HG03135 (cell line): ENCODE measurements around the gene ZNF45.
A peak's percentile ranks its signal among the peaks of the same experiment; 100 is the strongest.
"Not testable (repeated sequence)": the region's sequence is repeated elsewhere in the genome, so short reads cannot be mapped to it uniquely, and the experiment has no call there.

Experiments used
- ATAC-seq: cut with Tn5 transposase; IDR thresholded peaks from one replicate; pipeline ENCODE4 v1.9.1; 2021; ENCODE audit warnings: mild to moderate bottlenecking, moderate library complexity; ENCODE audit not compliant: unreplicated experiment

ZNF45 gene

DNA sequence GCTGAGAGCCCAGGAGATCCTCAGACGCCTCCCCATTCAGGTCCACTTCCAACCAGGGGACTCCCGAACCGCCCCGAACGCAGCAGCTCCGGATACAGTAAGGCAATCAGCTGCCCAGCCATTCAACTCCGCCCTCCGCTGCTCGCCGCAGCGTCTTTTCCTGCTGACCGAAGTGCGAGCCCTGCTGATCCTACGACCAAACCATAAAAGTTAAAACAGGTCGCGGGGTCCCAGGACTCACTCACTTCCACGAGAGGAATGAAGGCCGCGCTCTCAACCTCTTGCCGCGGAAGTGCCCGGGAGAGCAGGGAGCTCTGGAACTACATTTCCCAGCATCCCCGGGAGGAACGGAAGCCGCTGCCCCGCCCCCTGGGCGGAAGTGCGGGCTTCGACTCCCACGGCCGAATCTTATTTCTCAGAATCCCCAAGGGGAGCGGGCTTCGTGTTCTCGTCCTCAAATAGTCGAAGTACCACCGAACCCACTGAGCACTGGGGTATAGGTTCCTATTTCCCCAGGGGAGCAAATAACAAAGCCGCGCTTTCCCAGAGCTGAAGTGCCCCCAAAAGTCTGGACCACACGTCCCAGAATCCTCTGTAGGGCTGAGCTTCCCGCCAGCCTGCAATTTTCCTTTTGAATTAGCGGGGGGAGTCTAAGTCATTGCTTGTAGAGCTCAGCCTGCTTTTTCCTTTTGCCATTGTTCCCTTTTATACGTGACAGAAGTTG lies at the start of gene ZNF45:
TSS of gene ZNF45 (minus strand) at position 298 of the 724 bp plus-strand sequence. CDS start 13,097 bp downstream, outside the sequence.
- ATAC-seq: peak; percentile 96

DNA sequence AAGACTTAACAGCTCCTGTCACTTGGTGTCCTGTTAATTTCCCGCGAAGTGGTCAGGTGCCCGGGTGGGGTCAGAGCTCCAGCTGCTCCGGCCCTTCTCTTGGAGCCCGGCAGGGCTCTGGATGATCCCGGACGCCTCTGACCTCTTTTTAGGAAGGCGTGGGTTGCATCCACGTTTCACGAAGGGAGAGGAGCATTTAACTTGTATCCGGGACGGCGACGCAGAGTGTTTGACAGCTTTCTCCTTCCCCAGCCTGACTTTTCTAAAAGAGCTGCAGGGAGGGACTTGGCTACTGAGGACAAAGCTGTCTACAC lies 49.6 kb upstream of the ZNF45 start:
- ATAC-seq: no peak

DNA sequence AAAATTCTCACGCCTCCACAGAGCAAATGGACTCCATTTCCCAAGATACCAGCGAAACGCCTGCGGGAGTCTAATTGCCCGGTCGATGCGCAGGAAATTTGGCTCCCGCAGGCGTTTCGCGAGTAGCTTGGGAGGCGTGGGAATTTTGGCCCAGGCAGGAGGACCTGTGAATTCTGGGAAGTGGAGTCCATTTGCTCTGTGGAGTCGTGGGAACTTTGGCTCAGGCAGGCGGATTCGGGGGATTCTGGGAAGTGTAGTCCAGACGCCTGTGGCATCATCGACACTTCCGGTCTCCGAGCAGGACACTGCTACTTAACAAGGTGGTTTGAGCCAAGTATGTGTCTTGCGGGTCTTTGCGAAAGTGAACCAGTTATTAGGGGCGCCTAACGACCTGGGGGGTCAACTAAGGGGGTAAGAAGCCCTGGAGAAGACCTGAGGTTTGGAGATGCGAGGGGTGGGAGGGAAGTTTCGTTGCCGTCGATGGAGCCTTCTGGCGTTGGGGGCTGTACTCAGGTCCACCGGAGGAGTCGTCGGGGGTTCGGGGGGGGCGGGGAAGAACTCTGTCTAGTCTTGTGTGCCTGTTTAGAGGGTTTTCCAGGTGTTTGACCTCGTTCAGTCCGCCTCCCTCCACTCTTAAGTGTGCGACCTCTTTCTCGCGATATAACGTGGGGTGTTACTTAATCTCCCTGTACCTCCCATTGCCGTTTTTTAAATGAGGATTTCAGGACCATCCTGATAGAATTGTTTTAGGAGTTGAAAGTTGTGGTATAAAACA lies 49.0 kb upstream of the ZNF45 start, which contains the start of gene ZNF155:
TSS of gene ZNF155 (plus strand) at position 277 of the 775 bp plus-strand sequence. CDS start 4,356 bp downstream, outside the sequence.
- peak; percentile 76 for ATAC-seq

DNA sequence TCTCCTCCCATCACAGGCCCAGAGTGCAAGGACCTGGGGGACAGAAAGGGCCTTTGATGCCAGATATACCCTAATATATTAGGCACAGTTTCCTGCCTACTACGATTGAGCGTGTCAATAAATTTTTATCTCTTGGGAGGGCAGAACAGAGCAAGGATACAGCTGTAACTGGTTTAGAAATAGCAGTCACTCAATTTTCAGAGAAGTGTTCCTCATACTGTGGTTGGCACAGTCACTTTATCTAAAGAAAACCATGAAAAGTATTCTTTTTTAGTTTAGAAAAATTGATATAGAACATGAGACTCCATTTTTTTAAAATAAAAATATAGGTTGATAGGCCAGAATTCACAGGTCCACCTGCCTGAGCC lies 48.4 kb upstream of the ZNF45 start:
- ATAC-seq: peak; percentile 31

DNA sequence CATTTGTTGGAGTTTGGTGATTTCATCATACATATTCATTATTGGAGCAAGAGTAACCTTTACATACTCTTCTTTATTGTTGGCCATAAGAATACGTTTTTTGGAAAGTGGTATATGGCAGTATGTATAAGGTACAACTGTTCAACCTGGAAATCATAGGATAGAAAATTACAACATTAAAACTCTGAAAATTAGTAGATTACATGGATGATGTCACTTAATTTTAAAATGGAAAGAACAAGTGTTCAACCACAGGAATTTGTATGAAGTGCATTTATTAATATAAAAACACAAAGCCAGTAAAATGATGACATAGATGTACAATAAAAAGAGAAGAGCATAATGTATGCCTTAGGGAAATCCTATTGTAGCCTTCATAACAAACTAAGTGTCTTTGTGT lies 41.6 kb upstream of the ZNF45 start:
- ATAC-seq: no peak

DNA sequence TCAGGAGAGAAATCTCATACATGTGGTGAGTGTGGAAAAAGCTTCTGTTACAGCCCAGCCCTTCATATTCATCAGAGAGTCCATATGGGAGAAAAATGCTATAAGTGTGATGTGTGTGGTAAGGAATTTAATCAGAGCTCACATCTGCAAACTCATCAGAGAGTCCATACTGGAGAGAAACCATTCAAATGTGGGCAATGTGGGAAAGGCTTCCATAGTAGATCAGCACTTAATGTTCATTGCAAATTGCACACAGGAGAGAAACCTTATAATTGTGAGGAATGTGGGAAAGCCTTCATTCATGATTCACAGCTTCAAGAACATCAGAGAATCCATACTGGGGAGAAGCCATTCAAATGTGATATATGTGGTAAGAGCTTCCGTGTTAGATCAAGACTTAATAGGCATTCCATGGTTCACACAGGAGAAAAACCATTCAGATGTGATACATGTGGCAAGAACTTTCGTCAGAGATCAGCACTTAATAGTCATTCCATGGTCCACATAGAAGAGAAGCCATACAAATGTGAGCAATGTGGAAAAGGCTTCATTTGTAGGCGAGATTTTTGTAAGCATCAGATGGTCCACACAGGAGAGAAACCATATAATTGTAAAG lies 31.1 kb upstream of the ZNF45 start:
- no peak for ATAC-seq

DNA sequence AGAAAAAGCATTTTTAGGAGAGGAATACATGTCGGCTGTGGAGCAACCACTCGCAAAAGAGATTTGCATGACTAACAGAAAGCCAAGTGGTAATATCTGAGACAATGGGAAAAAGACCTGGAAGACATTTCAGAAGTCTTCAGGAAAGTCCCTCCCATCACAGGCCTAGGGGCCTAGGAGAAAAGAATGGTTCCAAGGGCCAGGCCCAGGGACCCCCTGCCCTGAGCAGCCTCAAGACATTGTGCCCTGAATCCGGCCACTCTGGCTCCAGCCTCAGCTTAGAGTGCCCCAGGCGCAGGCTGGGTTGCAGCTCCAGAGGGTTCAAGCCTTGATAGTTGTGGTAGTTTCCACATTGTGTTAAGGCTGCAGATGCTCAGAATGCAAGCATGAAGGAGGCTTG lies 25.3 kb upstream of the ZNF45 start:
- no peak for ATAC-seq

DNA sequence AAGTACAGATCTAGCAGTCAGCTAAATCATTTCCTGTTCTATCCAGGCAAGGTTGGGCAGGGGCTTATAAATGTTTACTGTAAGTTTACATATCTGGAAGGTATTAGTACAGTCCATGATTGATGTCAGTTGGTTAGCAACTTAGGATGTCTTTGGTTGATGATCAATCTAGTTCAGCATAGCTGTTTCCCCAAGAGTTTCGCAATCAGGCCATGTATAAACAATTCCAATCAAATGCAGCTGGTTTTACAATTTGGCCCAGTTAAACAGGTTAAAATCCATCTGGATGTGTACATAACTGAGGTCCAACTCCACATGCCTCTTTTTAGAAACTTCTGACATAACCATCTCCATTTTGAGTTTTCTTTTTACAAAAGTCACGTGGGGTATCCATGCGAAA lies 22.8 kb upstream of the ZNF45 start:
- ATAC-seq: no peak

DNA sequence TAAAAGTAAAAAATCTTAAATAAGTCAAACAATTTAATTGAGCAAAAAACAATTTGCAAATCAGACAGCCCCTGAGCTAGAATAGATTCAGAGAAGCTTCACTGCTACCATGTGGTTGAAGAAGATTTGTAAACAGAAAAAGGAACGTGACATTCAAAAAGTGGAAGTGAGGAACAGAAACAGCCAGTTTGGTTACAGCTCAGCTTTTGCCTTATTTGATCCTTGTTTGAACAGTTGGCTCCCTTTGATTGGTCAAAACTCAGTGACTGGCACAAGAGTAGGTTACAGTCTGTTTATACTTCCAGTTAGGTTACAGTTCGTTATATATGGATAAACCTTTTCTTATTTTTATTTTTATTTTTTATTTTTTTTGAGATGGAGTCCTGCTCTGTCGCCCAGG lies 21.7 kb upstream of the ZNF45 start:
- ATAC-seq: no peak

DNA sequence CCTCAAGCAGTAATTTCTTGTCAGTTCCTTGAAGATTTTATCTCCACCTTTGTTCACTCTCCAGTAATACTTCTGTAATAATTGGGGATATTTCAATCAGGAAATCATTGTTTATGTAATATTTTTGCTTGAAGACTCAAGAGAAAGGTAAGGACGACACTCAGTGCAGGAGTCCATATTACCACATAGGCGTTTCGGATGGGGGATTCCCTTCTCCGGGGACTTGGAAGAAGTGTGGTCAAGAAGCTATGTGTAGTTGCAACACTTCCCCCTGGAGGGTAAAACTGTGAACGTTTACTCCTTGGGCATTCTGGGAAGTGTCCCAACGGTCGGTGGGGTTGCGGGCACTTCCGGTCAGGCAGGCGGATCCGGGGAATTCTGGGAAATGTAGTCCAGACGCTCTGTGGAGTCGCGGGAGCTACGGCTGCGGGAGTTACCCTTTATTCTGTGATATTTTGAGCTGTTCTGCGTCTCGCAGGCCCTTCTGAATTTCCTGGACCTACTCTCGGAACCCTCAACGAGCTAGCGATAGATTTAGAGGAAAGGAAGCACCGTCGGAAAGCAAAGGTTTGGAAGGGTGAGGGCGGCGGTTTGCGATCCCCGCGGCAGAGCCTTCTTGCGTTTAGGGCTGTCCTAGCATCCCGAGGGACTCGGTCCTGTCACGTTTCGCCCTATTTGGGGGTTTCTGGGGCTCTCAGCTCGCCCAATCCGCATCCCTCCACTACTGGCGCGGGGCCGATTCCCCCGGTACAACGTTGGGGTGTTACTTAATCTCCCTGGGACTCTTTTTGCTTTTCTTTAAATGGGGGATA lies 16.0 kb upstream of the ZNF45 start, which contains the start of gene ZNF221:
TSS of gene ZNF221 (plus strand) at position 395 of the 812 bp plus-strand sequence. CDS start 11,499 bp downstream, outside the sequence.
- ATAC-seq: peak; percentile 90

DNA sequence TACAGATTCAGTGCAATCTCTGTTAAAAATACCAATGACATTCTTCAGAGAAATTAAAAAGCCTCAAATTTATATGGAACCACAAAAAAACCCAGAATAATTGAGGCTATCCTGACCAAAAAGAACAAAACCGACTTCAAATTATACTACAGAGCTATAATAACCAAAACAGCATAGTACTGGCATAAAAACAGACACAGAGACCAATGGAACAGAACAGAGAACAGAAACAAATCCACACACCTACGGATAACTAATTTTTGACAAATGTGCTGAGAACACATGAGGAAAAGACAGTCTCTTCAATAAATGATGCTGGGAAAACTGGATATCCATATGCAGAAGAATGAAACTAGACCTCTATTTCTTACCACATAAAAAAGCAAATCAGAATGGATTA lies 14.7 kb upstream of the ZNF45 start:
- not testable (repeated sequence) for ATAC-seq

DNA sequence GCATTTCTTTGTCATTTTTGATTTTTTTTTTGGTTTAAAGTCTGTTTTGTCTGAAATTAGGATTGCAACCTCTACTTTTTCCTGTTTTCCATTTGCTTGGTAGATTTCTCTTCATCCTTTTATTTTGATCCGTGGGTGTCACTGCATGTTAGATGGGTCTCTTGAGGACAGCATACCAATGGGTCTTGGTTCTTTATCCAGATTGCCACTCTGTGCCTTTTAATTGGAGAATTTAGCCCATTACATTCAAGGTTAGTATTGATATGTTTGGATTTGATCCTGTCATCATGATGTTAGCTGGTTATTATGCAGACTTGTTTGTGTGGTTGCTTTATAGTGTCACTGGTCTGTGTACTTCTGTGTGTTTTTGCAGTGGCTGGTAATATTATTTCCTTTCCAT lies 12.3 kb upstream of the ZNF45 start:
- ATAC-seq: not testable (repeated sequence)

DNA sequence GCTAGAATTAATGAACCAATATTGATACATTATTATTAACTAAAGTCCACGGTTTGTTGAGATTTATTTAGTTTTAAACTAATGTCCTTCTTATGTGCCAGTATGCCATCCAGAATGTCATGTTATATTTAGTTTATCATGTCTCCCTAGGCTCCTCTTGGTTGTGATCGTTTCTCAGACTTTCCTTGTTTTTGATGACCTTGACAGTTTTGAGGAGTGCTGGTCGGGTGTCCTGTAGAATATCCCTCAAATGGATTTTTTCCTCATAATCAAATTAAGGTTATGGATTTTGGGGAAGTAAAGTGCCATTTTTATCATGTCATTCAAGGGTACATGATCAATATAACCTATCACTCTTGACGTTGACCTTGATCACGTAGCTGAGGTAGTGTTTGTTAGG lies 6.1 kb upstream of the ZNF45 start:
- ATAC-seq: no peak

DNA sequence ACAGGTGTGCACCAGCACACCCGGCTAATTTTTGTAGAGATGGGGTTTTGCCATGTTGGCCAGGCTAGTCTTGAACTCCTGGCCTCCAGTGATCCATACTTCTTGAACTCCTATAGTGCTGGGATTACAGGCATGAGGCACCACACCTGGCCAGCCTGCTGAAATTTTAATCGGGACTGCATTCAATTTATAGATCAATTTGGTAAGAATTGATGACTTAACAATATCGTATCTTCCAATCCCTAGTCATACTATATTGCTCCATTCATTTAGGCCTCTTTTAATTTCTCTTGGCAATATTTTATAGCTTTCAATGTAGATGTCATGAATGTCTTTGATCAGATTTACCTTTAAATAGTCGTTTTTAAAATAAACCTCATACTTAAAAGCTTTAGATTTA lies 5.6 kb upstream of the ZNF45 start:
- ATAC-seq: no peak

DNA sequence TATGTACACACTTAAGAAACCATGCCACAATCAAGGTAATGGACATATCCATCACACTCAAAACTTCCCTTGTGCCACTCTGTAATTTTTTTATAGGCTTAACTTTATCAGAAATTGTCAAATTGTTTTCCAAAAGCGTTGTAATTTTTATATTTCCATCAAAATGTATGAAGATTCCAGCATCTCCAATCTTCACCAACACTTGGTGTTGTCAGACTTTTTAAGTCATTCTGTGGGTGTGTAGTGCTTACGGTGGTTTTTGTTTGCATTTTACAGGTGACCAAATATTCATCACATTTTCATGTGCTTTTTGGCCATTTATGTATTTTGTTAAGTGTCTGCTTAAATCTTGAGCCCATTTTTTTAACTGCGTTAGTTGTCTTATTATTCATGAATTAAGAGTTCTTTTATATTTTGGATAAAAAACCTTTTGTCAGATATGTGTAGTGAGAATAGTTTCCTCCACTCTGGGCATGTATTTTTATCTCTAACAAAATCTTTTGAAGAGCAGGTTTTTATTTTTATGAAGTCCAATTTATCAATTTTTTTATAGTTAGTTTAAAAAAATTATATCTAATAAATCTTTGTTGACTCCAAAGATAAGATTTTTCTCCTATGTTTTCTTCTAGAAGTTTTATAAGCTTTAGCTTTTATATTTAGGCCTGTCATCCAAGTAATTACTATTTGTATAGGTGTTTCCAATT lies 4.6 kb upstream of the ZNF45 start:
- ATAC-seq: no peak

DNA sequence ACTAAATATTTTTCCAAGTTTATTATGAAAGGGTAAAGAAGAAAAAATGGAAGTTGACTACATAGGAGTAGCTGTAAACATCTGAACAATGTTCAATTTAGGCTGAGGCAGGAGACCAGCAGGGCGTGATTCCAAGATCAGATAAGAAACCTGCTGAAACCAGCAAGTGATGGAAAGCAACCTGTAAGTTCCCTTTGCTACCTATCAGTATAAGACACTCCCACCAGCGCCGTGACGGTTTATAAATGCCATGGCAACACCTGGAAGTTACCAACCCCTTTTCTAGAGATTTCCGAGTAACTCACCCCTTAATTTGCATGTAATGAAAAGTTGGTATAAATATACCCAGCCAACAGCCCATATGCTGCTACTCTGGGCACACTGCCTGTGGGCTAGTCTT lies 1.1 kb upstream of the ZNF45 start:
- no peak for ATAC-seq

DNA sequence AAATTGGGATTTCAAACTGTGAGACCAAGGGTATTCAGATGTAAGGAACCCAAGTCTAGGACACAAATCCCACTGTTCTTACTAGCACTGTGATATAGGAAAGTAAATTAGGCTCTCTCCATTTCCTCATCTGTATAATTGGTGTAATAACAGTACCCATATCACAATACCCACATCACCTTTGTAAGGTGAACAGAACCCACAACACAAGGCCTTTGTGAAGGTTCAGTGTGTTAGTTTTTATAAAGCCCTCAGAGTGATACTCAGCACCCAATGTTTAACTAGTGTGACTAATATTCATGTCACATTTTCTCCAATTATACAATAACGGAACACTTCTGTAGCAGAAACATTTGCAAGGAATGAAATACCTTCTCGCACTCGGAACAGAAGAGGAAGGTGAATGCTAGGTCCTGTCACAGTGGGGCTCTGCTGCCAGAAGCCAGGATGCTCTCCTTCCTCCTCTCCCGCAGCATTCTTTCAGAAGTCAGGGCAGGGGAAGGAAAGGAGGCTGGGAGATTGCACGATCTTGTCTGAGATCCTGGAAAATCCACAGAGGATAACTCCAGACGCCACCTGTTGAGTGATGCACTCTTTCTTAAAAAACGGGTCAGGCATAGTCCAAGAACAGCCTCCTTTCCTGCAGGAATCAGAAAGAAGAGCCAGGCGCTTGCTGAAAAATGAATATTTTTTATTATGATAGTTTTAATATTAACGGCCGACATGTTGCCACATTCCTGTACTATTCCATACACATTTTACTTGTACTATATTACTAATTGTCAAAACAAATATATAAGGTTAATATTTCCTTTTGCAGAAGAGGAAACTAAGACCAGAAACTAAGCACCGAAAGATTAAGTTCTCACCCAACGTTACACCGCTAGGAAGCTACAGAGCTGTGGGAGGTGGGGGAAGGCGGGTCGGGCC lies 762 bp downstream of the ZNF45 start:
- no peak for ATAC-seq

DNA sequence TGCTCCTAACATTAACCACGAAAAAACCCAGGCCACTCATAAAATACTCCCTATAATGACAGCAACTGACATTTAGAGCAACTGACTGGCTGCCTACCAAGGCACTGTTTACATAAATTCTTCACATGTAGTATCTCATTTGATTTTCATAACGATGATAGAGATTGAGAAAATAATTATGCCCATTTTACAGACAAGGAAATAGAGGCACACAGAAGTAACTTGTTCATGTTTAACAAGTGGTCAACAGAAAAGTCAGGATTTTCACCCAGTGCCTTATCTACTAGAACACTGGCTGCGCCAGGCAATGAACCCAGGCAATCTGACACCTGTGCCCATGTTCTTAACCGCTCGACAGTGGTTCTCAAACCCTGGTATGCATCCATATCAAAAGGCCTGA lies 6.3 kb downstream of the ZNF45 start:
- ATAC-seq: no peak

DNA sequence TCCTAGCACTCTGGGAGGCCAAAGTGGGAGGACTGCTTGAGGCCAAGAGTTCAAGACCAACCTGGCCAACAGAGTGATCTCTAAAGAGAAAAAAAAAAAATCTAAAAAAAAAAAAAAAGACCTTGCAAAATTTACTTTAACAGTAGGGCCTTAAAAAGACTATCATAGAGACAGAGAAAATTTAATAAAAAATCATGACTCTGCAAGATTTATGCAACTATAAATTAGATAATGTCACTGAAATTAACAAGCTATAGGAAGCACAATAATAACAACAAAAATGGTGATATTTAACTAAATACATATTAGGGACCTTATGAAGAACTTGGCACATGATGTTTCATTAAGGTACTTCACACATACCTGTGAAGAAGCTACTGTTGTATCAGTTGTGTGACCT lies 11.2 kb downstream of the ZNF45 start:
- no peak for ATAC-seq
